ENCODE results near the gene FBN2. TPM values are rescaled to one million over a fixed set of nuclear protein-coding genes. Genes with fewer than 3 reads are reported as not detected.

The FBN2 gene
- total RNA-seq, 2 donors from 2014 or later, result 0.16 to 0.25 TPM

- Mint-ChIP-seq H3K27me3 (no peaks in the 10 kb centered on the region), H3K4me1 (no peaks in the 10 kb centered on the region), H3K4me3 (no peak overlapping the region), H3K27ac (no peak overlapping the region), H3K36me3 (ENCODE audit: low read depth) (no peaks in the 10 kb centered on the region)
- no peak for DNase-seq
- H3K9me3 ChIP-seq (ENCODE audit: control insufficient read depth, low read length, poor library complexity, severe bottlenecking), result no peaks in the 10 kb centered on the region
- no peak for ATAC-seq
These were observed 143.0 kb downstream of the FBN2 start for GRCh38 chr5:128395073-128395472.

GRCh38 chr5:128384068-128384467, 154.0 kb downstream of the FBN2 start:
- no peak overlapping the region for H3K4me3 Mint-ChIP-seq
- DNase-seq (no peak), ATAC-seq (no peak)
- H3K9me3 ChIP-seq (ENCODE audit: control insufficient read depth, low read length, poor library complexity, severe bottlenecking), result no peaks in the 10 kb centered on the region
- H3K27me3 Mint-ChIP-seq, result no peaks in the 10 kb centered on the region
- no peak overlapping the region for H3K27ac Mint-ChIP-seq
- H3K36me3 Mint-ChIP-seq (ENCODE audit: low read depth), result no peaks in the 10 kb centered on the region
- no peaks in the 10 kb centered on the region for H3K4me1 Mint-ChIP-seq

GRCh38 chr5:128380337-128380736, 157.7 kb downstream of the FBN2 start:
- H3K27ac Mint-ChIP-seq, result no peak overlapping the region
- DNase-seq, result no peak
- no peak for ATAC-seq
- peaks cover 4% of the 10 kb centered on the region for H3K27me3 Mint-ChIP-seq
- no peak overlapping the region for H3K4me3 Mint-ChIP-seq
- peaks cover 3% of the 10 kb centered on the region for H3K4me1 Mint-ChIP-seq
- no peaks in the 10 kb centered on the region for H3K36me3 Mint-ChIP-seq (ENCODE audit: low read depth)
- no peaks in the 10 kb centered on the region for H3K9me3 ChIP-seq (ENCODE audit: control insufficient read depth, low read length, poor library complexity, severe bottlenecking)

- DNase-seq, result no peak
- no peak for ATAC-seq
- Mint-ChIP-seq H3K4me3 (no peak overlapping the region), H3K27me3 (peaks cover 4% of the 10 kb centered on the region), H3K4me1 (peaks cover 3% of the 10 kb centered on the region), H3K27ac (no peak overlapping the region), H3K36me3 (ENCODE audit: low read depth) (no peaks in the 10 kb centered on the region)
- no peaks in the 10 kb centered on the region for H3K9me3 ChIP-seq (ENCODE audit: control insufficient read depth, low read length, poor library complexity, severe bottlenecking)
These were observed 159.4 kb downstream of the FBN2 start for GRCh38 chr5:128378632-128379031.

GRCh38 chr5:128378196-128378595, 159.8 kb downstream of the FBN2 start:
- H3K9me3 ChIP-seq (ENCODE audit: control insufficient read depth, low read length, poor library complexity, severe bottlenecking), result no peaks in the 10 kb centered on the region
- no peaks in the 10 kb centered on the region for H3K36me3 Mint-ChIP-seq (ENCODE audit: low read depth)
- peaks cover 4% of the 10 kb centered on the region for H3K27me3 Mint-ChIP-seq
- DNase-seq (no peak), ATAC-seq (no peak)
- peaks cover 3% of the 10 kb centered on the region for H3K4me1 Mint-ChIP-seq
- H3K4me3 Mint-ChIP-seq, result no peak overlapping the region
- H3K27ac Mint-ChIP-seq, result no peak overlapping the region

- H3K27ac Mint-ChIP-seq, result no peak overlapping the region
- H3K4me3 Mint-ChIP-seq, result no peak overlapping the region
- H3K9me3 ChIP-seq (ENCODE audit: control insufficient read depth, low read length, poor library complexity, severe bottlenecking), result no peaks in the 10 kb centered on the region
- DNase-seq (no peak), ATAC-seq (no peak)
- no peaks in the 10 kb centered on the region for H3K36me3 Mint-ChIP-seq (ENCODE audit: low read depth)
- H3K4me1 Mint-ChIP-seq, result peaks cover 3% of the 10 kb centered on the region
- peaks cover 4% of the 10 kb centered on the region for H3K27me3 Mint-ChIP-seq
These were observed 161.5 kb downstream of the FBN2 start for GRCh38 chr5:128376577-128376976.

- H3K9me3 ChIP-seq (ENCODE audit: control insufficient read depth, low read length, poor library complexity, severe bottlenecking), result no peaks in the 10 kb centered on the region
- no peak for ATAC-seq
- Mint-ChIP-seq H3K27me3 (no peaks in the 10 kb centered on the region), H3K4me3 (no peak overlapping the region), H3K27ac (no peak overlapping the region), H3K4me1 (no peaks in the 10 kb centered on the region), H3K36me3 (ENCODE audit: low read depth) (no peaks in the 10 kb centered on the region)
- DNase-seq, result no peak
These were observed 171.9 kb downstream of the FBN2 start for GRCh38 chr5:128366147-128366546.

- H3K4me1 Mint-ChIP-seq, result no peaks in the 10 kb centered on the region
- peaks cover 1% of the 10 kb centered on the region for H3K27me3 Mint-ChIP-seq
- H3K9me3 ChIP-seq (ENCODE audit: control insufficient read depth, low read length, poor library complexity, severe bottlenecking), result no peaks in the 10 kb centered on the region
- no peak overlapping the region for H3K4me3 Mint-ChIP-seq
- no peak overlapping the region for H3K27ac Mint-ChIP-seq
- ATAC-seq, result no peak
- no peaks in the 10 kb centered on the region for H3K36me3 Mint-ChIP-seq (ENCODE audit: low read depth)
- no peak for DNase-seq
These were observed 175.7 kb downstream of the FBN2 start for GRCh38 chr5:128362370-128362769.

GRCh38 chr5:128358826-128359225, 179.2 kb downstream of the FBN2 start:
- ATAC-seq (no peak), DNase-seq (no peak)
- no peaks in the 10 kb centered on the region for H3K4me1 Mint-ChIP-seq
- H3K4me3 Mint-ChIP-seq, result no peak overlapping the region
- no peaks in the 10 kb centered on the region for H3K9me3 ChIP-seq (ENCODE audit: control insufficient read depth, low read length, poor library complexity, severe bottlenecking)
- no peaks in the 10 kb centered on the region for H3K36me3 Mint-ChIP-seq (ENCODE audit: low read depth)
- peaks cover 7% of the 10 kb centered on the region for H3K27me3 Mint-ChIP-seq
- no peak overlapping the region for H3K27ac Mint-ChIP-seq

GRCh38 chr5:128357226-128357625, 180.8 kb downstream of the FBN2 start:
- Mint-ChIP-seq H3K4me1 (no peaks in the 10 kb centered on the region), H3K4me3 (no peak overlapping the region), H3K27ac (no peak overlapping the region), H3K27me3 (peaks cover 7% of the 10 kb centered on the region), H3K36me3 (ENCODE audit: low read depth) (no peaks in the 10 kb centered on the region)
- ATAC-seq (no peak), DNase-seq (no peak)
- H3K9me3 ChIP-seq (ENCODE audit: control insufficient read depth, low read length, poor library complexity, severe bottlenecking), result no peaks in the 10 kb centered on the region

GRCh38 chr5:128355961-128356360, 182.1 kb downstream of the FBN2 start:
- peaks cover 7% of the 10 kb centered on the region for H3K27me3 Mint-ChIP-seq
- DNase-seq (no peak), ATAC-seq (no peak)
- no peaks in the 10 kb centered on the region for H3K36me3 Mint-ChIP-seq (ENCODE audit: low read depth)
- no peaks in the 10 kb centered on the region for H3K9me3 ChIP-seq (ENCODE audit: control insufficient read depth, low read length, poor library complexity, severe bottlenecking)
- H3K4me3 Mint-ChIP-seq, result no peak overlapping the region
- no peaks in the 10 kb centered on the region for H3K4me1 Mint-ChIP-seq
- no peak overlapping the region for H3K27ac Mint-ChIP-seq

GRCh38 chr5:128353441-128354107, 184.5 kb downstream of the FBN2 start:
- no peak overlapping the region for H3K4me3 Mint-ChIP-seq
- no peak overlapping the region for H3K27ac Mint-ChIP-seq
- ATAC-seq (no peak), DNase-seq (no peak)
- H3K4me1 Mint-ChIP-seq, result no peaks in the 10 kb centered on the region
- H3K36me3 Mint-ChIP-seq (ENCODE audit: low read depth), result no peaks in the 10 kb centered on the region
- peaks cover 7% of the 10 kb centered on the region for H3K27me3 Mint-ChIP-seq
- no peaks in the 10 kb centered on the region for H3K9me3 ChIP-seq (ENCODE audit: control insufficient read depth, low read length, poor library complexity, severe bottlenecking)

GRCh38 chr5:128350705-128351104, 187.3 kb downstream of the FBN2 start:
- DNase-seq (no peak), ATAC-seq (no peak)
- Mint-ChIP-seq H3K36me3 (ENCODE audit: low read depth) (no peaks in the 10 kb centered on the region), H3K27ac (no peak overlapping the region), H3K27me3 (no peaks in the 10 kb centered on the region), H3K4me3 (no peak overlapping the region), H3K4me1 (no peaks in the 10 kb centered on the region)
- no peaks in the 10 kb centered on the region for H3K9me3 ChIP-seq (ENCODE audit: control insufficient read depth, low read length, poor library complexity, severe bottlenecking)

GRCh38 chr5:128349044-128349858, 188.8 kb downstream of the FBN2 start:
- Mint-ChIP-seq H3K36me3 (ENCODE audit: low read depth) (no peaks in the 10 kb centered on the region), H3K4me1 (no peaks in the 10 kb centered on the region), H3K4me3 (no peak overlapping the region), H3K27ac (no peak overlapping the region), H3K27me3 (no peaks in the 10 kb centered on the region)
- DNase-seq, result no peak
- no peaks in the 10 kb centered on the region for H3K9me3 ChIP-seq (ENCODE audit: control insufficient read depth, low read length, poor library complexity, severe bottlenecking)
- no peak for ATAC-seq
